Measurements from ENCODE around the gene NTM.

GRCh38 chr11:131771471-131771870, 401.1 kb downstream of the NTM start:
- TF ChIP-seq POLR2A (IDR thresholded peaks at IDR 0.05): no peak
- TF ChIP-seq, protein P1, sequence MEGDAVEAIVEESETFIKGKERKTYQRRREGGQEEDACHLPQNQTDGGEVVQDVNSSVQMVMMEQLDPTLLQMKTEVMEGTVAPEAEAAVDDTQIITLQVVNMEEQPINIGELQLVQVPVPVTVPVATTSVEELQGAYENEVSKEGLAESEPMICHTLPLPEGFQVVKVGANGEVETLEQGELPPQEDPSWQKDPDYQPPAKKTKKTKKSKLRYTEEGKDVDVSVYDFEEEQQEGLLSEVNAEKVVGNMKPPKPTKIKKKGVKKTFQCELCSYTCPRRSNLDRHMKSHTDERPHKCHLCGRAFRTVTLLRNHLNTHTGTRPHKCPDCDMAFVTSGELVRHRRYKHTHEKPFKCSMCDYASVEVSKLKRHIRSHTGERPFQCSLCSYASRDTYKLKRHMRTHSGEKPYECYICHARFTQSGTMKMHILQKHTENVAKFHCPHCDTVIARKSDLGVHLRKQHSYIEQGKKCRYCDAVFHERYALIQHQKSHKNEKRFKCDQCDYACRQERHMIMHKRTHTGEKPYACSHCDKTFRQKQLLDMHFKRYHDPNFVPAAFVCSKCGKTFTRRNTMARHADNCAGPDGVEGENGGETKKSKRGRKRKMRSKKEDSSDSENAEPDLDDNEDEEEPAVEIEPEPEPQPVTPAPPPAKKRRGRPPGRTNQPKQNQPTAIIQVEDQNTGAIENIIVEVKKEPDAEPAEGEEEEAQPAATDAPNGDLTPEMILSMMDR (IDR thresholded peaks at IDR 0.05): no peak
